Fibroblast of skin of left quadriceps (primary cell): Measurements from ENCODE around the gene AHCTF1.
A peak's percentile ranks its signal among the peaks of the same experiment; 100 is the strongest.
"Not testable (repeated sequence)": the region's sequence is repeated elsewhere in the genome, so short reads cannot be mapped to it uniquely, and the experiment has no call there.

Experiments used
- DNase-seq, 2 experiments: peaks; one replicate each; pipeline ENCODE4 v3.0.0-alpha.2; 2013; ENCODE audit warnings: low read depth in 2 of 2

The AHCTF1 gene

DNA sequence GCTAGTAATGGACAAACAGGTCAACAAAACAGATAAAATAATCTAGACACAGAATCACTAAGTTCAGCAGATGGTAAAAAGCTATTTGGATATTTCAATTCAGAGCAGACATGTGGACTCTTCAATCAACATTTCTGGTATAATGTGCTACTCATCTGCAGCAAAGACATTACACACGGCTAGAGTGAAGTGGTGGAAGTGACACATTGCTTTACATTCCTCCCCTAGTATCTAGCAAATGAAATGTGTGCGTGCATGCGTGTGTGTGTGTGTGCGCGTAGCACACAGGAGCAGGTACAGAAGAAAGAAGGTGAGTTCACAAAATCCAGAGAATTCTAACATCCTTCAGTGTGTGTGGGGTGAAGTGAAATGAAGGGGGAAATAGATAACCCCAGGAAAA lies 8.3 kb downstream of the AHCTF1 start:
- DNase-seq, result no peak

DNA sequence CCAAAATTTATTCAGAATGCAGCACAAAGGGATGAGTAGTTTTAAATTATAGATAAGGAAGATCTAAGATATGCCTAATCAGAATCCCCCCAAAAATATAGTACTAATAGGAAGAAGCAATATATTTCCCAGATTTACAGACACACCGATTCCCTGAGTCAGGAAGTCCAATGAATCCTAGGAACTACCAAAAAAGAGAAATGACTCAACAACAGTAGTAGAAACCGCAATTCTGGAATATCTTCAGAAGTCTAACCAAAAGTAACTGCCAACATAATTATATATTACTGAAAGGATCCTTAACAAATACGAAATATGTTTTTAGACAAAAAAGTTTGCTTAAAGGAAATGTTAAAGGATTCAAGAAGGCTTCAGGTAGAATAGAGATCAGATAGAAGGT lies 10.3 kb downstream of the AHCTF1 start:
- no peak for DNase-seq

GRCh38 chr1:246919902-246920301 lies 11.8 kb downstream of the AHCTF1 start:
- no peak for DNase-seq

GRCh38 chr1:246916026-246916923 lies 15.5 kb downstream of the AHCTF1 start:
- DNase-seq, result not testable (repeated sequence)

DNA sequence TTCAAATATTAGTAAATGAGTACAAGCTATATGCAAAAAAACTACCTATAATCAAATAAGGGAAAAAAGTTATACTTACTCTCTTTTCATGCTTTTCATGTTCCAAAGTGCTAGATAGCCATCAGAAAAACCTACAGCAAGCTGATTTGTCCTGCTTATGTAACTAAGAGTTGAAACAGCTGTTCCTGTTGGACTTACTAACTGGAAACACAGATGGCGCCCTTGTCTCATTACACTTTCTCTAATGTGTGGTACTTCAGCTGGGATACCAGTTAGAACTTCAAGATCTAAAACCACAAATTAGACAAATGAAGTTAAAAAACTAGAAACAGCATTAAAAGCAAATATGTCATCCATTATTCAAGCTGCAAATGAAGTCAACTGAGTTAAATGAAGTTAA lies 24.3 kb downstream of the AHCTF1 start:
- DNase-seq, result no peak

DNA sequence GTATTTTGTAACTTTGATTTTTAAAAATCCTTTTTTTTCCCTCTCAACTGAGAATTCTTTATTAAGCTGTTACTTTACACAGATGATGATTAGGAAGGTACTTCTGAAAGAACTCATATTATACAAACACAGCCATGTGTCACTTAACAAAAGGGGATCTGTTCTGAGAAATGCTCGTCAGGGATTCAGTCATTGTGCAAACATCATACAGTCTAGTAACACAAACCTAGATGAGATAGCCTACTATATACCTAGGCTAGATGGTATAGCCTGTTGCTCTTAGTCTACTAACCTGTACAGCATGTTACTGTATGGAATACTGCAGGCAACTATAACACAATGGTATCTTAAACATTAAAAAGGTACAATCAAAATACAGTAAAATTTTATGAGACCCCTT lies 24.9 kb downstream of the AHCTF1 start:
- no peak for DNase-seq

GRCh38 chr1:246901874-246902273 lies 29.9 kb downstream of the AHCTF1 start:
- no peak for DNase-seq

- no peak for DNase-seq
These were observed 34.4 kb downstream of the AHCTF1 start for GRCh38 chr1:246897302-246897701.

DNA sequence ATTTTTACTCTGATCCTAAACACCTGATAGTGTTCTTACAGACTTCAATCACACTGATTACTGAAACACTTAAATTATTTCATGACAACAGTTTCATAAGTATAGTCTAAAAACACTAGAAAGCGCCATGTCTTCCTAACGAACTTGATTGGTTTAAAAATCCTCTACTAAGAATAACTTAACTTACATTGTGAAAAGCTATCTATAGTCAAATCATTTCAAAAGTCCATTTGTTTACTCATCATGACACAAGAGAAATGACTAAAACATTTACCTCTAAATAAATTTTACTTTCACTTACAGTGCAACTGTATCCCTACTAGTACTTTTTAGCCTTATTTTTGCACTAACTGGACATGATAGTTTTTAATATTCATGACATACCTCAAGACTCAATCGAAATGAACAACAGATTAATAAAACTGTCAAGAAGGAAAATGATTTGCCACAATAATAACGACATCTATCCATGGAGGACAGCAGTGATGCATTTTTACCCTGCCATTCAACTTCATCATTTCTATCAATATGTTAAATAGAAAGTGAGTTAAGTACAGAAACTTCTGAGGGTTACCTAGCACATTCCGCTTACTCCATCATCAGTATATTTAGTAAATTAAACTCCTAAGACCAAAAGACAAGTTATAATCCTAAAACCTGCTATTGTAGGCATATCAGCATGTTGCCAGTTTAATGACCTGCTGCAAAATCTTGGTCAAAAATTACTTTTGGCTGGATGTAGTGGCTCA lies 38.4 kb downstream of the AHCTF1 start:
- DNase-seq, result no peak

DNA sequence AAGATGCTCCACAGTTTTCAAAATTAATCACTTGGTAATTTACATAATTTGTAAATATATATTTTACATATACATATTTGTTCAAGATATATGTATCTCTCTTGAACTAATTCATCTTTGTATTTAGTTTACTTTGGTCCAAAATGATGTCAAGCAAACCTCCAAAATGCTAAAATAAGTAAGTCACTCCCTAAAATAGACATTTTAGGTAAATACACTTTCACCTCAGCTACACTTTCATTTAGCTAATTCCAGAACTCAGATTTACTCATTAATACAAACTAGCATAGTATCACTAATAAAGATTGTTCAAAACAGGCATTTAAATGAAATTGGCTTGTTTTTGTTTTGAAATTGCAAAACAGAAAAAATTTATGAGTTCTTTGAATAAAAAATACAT lies 40.6 kb downstream of the AHCTF1 start:
- no peak for DNase-seq

DNA sequence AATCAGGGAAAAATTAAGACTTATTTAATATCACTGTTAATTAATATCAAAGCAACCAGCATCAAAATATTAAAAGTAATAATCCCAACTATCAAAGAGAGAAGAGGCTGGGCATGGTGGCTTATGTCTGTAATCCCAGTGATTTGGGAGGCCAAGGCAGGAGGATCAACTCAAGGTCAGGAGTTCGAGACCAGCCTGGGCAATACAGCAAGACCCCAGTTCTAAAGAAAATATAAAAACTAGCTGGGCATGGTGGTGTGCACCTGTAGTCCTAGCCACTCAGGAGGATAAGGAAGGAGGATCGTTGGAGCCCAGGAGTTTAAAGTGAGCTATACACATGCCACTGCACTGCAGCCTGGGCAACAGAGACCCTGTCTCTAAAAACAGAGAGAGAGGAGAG lies 43.2 kb downstream of the AHCTF1 start:
- DNase-seq, result no peak

GRCh38 chr1:246885389-246885788 lies 46.4 kb downstream of the AHCTF1 start:
- DNase-seq, result not testable (repeated sequence)

- no peak for DNase-seq
These were observed 53.2 kb downstream of the AHCTF1 start for GRCh38 chr1:246878551-246878950.

- DNase-seq, result no peak
These were observed 55.3 kb downstream of the AHCTF1 start for GRCh38 chr1:246876431-246876830.

- peak; percentile 39 to 41 for DNase-seq
These were observed 56.4 kb downstream of the AHCTF1 start for GRCh38 chr1:246875041-246876026.

DNA sequence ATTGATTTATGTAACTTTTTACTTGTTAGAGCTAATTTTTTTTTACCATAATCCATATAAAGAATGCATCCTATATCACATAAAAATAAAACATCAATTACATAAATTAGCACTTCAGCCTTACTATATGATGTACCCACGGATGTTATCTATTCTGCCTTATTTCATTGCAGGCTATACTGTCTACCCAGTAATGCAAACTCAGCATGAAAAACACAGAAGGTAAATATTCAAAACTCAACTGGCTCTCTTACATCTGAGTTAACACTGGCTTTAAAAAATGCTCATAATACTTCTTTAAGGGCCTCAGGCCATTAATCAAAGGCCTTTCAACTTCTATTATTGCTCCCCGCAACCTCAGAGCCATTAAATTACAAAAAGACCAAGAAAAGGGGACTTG lies 65.8 kb downstream of the AHCTF1 start:
- DNase-seq, result no peak

DNA sequence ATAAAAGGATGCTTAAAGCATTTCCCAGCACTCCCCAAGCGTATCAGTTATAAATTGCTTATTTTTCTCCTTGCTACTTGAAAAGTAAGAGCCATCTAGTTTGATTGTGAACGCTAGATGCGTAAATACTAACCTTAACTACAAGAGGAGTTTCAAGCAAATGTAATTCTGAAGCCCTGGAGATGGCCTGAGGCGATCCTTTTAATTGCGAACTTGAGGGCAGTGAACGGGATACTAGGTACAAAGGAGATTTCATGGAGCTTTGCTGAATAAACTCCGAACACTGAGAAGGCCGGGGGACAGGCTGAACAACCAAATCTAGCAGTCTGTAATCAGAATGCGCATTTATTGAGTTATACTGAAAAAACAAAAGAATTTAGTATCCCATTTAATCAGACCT lies 68.0 kb downstream of the AHCTF1 start:
- not testable (repeated sequence) for DNase-seq

DNA sequence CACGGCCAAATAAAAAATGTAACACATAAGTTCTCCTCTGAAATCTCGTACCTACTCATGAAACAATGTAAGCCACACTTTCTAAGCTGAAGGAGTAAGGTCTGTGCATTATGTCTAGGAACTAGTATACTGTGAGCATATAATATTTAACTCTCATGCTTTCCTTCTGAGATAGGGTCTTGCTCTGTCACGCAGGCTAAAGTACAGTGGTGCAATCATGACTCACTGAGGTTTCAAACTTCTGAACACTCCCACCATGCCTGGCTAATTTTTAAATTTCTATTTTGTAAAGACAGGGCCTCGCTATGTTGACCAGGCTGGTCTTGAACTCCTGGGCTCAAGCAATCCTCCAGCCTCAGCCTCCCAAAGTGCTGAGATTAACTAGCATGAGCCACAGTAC lies 71.3 kb downstream of the AHCTF1 start:
- no peak for DNase-seq

DNA sequence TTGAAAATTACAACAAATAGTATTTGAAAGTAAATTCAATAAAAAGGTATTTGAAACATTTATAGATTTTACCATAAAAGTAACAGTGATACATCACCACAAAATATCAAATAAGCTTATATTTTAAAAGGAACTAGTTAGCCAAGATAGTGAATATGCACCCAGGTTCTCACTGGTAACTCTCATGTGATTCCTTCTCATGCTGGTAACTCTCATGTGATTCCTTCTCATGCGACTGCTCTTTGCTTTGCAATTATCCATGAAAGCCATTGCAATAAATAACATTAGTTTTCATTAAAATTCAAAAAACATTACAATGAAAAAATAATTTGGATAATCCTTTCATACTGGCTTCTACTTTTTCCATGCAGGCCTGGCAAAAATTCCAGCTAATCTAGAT lies 75.4 kb downstream of the AHCTF1 start:
- DNase-seq, result no peak

DNA sequence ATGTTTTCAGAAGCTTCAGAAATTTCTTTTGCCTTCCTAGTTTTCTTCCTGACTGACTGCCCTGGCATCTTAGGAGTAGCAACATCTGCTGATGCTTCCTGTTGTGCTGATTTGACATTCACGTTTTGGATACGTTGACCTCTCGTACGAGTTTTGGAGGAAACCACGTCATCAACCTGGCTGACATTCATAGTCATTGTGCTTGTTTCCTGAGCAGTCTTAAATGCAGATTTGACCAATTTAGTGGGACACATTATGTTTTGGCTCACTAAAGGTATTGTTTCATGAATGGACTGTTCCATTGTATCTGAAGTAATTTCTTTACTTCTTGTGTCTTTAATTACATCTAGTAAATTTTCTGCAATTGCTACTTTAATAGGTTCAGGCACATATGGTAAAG lies 81.1 kb downstream of the AHCTF1 start:
- not testable (repeated sequence) for DNase-seq

- DNase-seq, result no peak
These were observed 87.9 kb downstream of the AHCTF1 start for GRCh38 chr1:246843876-246844275.

- DNase-seq, result not testable (repeated sequence)
These were observed 91.0 kb downstream of the AHCTF1 start for GRCh38 chr1:246840761-246841160.
